ENCODE measurements around the gene COL15A1. TPM values are rescaled to one million over a fixed set of nuclear protein-coding genes. Genes with fewer than 3 reads are reported as not detected.

The COL15A1 gene
- total RNA-seq, 1 experiment from 2014 or later = not detected

DNA sequence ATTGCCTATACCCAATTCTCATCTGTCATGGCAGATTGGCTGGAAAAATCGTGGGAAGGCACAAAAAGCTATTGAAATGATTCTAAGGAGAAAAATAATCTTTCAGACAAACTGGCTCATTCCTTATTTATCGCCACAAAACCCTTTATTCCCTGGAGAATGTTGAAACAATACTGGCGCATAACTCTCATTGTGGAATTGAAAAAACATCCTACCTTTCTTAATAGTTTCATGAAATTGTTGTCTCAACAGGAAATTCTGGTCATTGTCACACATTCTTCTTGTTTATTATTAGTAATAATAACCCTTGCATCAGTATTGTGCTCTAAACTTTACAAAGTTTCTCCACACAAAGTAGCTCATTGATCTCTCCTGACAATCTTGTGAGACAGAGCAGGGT lies 48.9 kb upstream of the COL15A1 start:
- Histone ChIP-seq H2BK5ac (ENCODE audit: insufficient read length, low read length) (no peak overlapping the region), H3K18ac (ENCODE audit: insufficient read length, low read depth, low read length) (no peak overlapping the region), H2BK120ac (ENCODE audit: low read depth, low read length, poor library complexity, severe bottlenecking) (no peak overlapping the region), H2BK12ac (ENCODE audit: insufficient read length, low read depth, low read length) (no peak overlapping the region), H4K91ac (ENCODE audit: insufficient read length, low read depth, low read length) (no peak overlapping the region), H3K4ac (ENCODE audit: low read depth, low read length) (no peak overlapping the region), H3K9ac (ENCODE audit: extremely low read depth, insufficient read length, low read length) (no peak overlapping the region), H3K9me3 (ENCODE audit: control insufficient read depth, low read depth, low read length) (no peaks in the 10 kb centered on the region), H3K23ac (ENCODE audit: insufficient read length, low read depth, low read length) (no peak overlapping the region), H2AFZ (ENCODE audit: low read length) (no peak overlapping the region), H3K56ac (ENCODE audit: insufficient read length, low read depth, low read length) (no peak overlapping the region), H2BK15ac (ENCODE audit: low read depth, low read length) (no peak overlapping the region), H3K79me1 (ENCODE audit: insufficient read depth, low read depth, low read length, poor library complexity, severe bottlenecking) (no peaks in the 10 kb centered on the region), H4K8ac (replicated peaks; ENCODE audit: insufficient read length, low read depth, low read length) (no peak overlapping the region), H3T11ph (ENCODE audit: low read length) (no peak overlapping the region), H4K5ac (ENCODE audit: insufficient read length, low read depth, low read length) (no peak overlapping the region), H3K27ac (ENCODE audit: insufficient read length, low read depth, low read length) (no peak overlapping the region), H3K14ac (ENCODE audit: insufficient read depth, low read length) (no peak overlapping the region), H4K20me1 (ENCODE audit: control insufficient read depth, insufficient read depth, insufficient read length) (no peaks in the 10 kb centered on the region), H3K23me2 (ENCODE audit: insufficient read length, low read depth, low read length, poor library complexity, severe bottlenecking) (no peaks in the 10 kb centered on the region), H3K4me1 (ENCODE audit: insufficient read depth, low read length) (no peaks in the 10 kb centered on the region), H2BK20ac (ENCODE audit: low read depth, low read length, poor library complexity, severe bottlenecking) (no peak overlapping the region), H3K27me3 (ENCODE audit: insufficient read depth, low read length) (no peaks in the 10 kb centered on the region), H3K4me2 (ENCODE audit: insufficient read depth, insufficient read length, low read length) (no peak overlapping the region), H2AK5ac (ENCODE audit: insufficient read length, low read length) (no peak overlapping the region), H3K79me2 (ENCODE audit: insufficient read depth, low read length) (no peaks in the 10 kb centered on the region)
- no peak for TF ChIP-seq CTCF (conservative IDR thresholded peaks at IDR 0.05)
- no peaks in the 10 kb centered on the region for H3K4me1 Mint-ChIP-seq
- DNase-seq = no peak
- WGBS (ENCODE audit: extremely low coverage, insufficient read length, low lambda C conversion rate) = no CpG with 5 or more reads among the region's 3 CpGs
- H3K27me3 Mint-ChIP-seq (ENCODE audit: low read depth) = no peaks in the 10 kb centered on the region; the same call in 1 of the 2 replicates
- no peak overlapping the region for H3K27ac Mint-ChIP-seq
- H3K4me3 Mint-ChIP-seq = no peak overlapping the region
- H3K36me3 Mint-ChIP-seq (ENCODE audit: insufficient read depth in 1 of 3, low read depth in 3 of 3) = no peaks in the 10 kb centered on the region
- H3K9me3 Mint-ChIP-seq = peaks cover 6 to 12% of the 10 kb centered on the region in 2 experiments; a peak in 4 of 5 replicates
